ENCODE measurements around the gene GAR1.

DNA sequence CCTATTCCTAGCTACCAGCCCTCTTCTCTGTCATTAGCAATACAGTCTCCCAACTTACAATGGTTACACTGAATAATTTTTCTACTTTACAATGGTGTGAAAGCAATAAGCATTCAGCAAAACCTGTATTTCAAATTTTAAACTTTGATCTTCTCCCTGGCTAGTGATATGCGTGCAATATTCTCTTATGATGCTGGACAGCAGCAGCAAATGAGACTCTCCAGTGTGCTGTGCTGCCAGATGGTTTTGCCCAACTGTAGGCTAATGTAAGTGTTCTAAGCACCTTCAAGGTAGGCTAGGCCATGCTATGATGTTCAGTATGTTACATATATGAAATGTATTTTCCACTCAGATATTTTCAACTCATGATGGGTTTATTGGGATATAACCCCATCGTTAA lies 5.9 kb upstream of the GAR1 start:
- no peak for TF ChIP-seq CTCF (IDR thresholded peaks at IDR 0.05)
- no peak for TF ChIP-seq EP300 (IDR thresholded peaks at IDR 0.05)

Data from sigmoid colon (tissue), 4 donors.